CD4-positive, alpha-beta T cell treated with Interleukin-15 for 4 hours (primary cell): ENCODE results near the gene ADRA2B.
"Not testable (repeated sequence)": the region's sequence is repeated elsewhere in the genome, so short reads cannot be mapped to it uniquely, and the experiment has no call there.

ENCODE experiments used
- DNase-seq: peaks from one replicate; pipeline ENCODE4 v3.0.0-alpha.2; 2020; ENCODE audit warnings: low spot score

Gene ADRA2B

GRCh38 chr2:96116424-96116878 is at the start of gene ADRA2B:
Gene ADRA2B, minus strand, starts transcription at chr2:96116571. Its CDS starts 422 bp downstream, at chr2:96116149.
- peak; percentile 77 for DNase-seq

- DNase-seq: peak; percentile 67
Observed at GRCh38 chr2:96164459-96165184, 48.3 kb upstream of the ADRA2B start.

DNA sequence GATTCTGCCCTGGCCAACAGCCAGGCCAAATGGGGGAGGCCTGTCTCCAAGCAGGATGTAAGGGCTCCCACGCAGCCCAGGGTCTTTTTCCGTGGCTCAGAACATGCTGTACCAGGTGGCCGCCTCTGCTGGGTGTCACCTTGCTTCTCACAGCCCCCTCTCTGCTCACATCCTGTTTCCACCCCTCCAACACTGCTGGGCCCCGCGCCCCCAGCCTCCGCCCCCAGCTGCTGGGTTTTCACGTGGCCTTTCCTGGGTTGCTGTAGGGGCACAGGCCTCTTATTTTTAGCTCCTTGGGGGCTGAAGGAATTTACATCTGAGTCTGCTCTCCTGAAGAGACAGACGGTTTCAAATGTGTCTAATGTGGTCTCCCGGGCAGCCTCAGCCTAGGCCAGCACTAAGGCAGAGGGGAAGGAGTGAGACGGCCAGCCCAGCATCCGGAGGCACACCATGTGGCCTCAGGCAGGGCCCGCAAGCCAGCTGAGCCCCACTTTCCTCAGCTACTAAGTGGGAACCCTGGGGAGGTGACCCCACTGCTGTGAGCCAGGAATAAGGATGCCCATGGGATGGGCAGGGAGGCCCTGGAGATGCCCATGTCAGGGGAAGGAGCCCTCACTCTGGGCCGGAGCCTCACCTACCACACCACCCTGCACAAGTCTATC is 47.5 kb upstream of the ADRA2B start:
- DNase-seq: no peak

GRCh38 chr2:96163415-96163767 is 47.0 kb upstream of the ADRA2B start:
- DNase-seq: no peak

- no peak for DNase-seq
Observed at GRCh38 chr2:96161898-96162297, 45.5 kb upstream of the ADRA2B start.

DNA sequence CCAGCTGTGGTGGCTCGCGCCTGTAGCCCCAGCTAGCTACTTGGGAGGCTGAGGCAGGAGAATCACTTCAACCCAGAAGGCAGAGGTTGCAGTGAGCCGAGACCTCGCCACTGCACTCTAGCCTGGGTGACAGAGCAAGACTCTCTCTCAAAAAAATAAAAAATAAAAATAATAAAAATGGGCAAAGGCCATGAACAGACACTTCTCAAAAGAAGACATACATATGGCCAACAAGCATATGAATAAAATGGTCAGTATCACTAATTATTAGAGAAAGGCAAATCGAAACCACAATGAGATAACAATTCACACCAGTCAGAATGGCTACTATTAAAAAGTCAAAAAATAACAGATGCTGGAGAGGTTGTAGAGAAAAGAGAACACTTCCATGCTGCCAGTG is 44.0 kb upstream of the ADRA2B start:
- DNase-seq: not testable (repeated sequence)

DNA sequence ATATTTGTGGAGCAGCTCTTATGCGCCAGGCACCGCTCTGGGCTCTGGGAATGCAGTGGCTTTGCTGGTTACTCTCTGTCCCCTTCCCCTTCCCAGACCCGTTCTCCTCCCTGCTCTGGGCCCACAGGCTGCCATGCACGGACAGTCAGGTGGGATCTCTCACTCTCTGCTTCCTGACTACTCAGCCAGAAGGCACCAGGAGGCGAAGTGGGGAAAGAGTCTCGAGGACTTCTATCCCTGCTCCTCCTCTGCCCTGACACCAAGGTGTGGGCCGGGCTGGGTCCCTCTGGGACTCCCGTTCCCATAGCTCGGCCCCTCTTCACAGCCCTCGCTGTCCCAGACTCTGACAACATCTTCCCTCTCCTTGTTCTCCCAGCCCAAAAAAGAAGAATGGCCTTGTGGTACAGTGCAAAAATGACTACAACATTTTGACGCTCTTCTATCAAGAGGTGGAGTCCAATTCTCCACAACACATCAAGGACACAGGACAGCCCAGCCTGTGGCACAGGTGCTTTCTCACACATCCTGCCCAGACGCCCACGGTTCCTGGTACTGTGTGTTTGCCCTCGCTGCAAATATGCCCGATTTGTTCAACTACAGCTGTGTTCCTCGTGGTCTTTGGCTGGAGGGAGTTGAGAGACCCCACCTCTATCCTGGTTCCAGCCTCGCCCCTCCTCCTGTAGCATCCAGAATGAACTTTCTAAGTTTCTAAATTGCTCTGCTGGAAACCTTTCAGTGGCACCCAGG is 42.9 kb upstream of the ADRA2B start:
- peak; percentile 43 for DNase-seq

GRCh38 chr2:96158554-96158940 is 42.2 kb upstream of the ADRA2B start:
- no peak for DNase-seq

- peak; percentile 76 for DNase-seq
Observed at GRCh38 chr2:96157649-96158553, 41.5 kb upstream of the ADRA2B start.

DNA sequence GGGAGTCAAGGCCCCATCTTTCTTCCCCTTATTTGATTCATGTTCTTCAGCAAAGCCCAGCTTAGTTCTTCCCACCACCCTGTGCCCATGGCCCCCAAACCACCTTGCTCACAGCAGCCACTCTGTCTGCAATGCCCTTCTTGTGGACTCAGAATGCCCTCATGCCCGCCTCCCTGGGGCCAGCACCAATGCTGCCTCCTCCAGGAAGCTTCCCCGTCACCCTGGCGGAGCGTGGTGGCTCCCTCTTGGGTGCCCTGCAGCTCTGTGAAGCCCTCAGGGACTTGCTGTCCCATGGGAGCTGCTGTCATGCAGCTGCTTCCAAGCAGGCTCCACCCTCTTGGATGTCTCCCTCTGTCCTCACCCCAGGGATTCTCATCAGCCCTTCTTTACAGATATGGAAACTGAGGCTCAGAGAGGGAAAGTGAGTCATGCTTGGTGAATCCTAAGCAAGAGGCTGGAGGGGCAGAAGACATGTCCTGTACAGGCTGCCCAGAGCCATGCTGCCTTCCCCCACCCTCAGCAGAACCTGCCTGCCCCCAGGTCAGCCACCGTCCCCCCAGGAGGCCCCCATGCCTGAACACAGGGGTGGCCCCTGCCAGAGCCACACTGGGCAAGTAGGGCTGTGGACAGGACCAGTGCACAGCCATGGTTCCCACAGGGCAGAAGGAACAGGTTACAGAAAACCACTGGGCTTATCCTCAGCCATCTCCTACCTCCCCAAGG is 40.7 kb upstream of the ADRA2B start:
- no peak for DNase-seq

- no peak for DNase-seq
Observed at GRCh38 chr2:96156011-96156820, 39.8 kb upstream of the ADRA2B start.

DNA sequence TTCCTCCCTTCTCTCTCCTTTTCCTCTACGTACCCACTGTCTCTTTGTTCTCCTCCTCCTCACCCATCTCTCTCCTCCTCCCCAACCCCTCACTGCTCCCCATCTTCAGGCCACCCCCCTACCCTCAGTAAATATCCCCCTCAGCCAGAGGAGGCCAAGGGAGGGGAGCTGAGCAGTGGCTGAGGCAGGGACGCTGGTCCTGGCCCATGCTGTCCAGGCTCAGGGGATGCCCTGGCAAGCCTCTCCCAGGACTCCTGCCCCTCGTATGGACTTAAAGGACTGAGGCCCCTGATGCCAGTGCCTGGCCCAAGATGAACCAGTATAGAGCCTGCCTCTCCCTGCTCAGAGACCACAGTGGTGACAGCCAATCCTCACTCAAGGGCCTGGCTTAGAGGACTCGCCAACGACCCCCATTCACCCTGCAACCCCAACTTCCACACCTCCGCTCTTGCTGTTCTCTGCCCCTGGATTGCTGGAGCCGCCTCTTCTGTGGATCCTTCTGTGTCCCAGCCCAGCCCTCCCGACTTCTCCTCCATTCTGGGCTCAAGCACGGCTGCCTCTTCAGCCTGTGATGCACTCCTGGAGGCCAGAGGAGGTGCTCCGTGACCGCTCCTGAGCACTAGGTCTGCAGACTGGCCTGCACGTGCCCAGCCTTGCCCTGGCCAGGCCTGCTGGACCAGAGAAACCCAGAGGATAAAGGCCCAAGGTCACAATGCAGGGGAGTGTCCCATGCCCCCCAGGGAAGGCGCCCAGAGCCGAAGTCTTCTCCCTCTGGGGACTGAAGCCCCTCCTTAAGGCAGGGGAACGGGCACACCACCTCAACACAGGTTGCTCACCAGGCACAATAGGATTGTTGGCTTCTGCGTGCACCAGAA is 38.4 kb upstream of the ADRA2B start:
- DNase-seq: no peak

GRCh38 chr2:96153991-96154431 is 37.6 kb upstream of the ADRA2B start:
- no peak for DNase-seq

DNA sequence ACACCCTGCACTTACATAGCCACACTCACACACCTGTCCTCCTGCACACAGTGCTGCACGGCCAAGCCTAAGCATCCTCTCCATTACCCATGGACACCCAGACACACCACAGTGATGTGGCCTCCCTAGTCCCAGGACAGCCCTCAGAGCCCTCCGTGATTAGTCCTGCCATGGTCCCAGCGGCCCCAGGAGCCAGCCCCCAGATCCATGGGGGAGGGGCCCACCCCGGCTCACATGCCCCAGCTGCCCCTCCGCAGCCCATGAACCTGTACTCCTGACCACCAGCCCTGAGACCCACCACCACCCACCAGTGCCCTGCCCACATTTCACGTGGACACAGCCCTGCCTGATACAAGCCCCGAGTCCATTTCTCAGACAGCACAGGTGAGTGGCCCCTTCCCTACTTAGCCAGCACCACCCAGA is 36.9 kb upstream of the ADRA2B start:
- DNase-seq: no peak

DNA sequence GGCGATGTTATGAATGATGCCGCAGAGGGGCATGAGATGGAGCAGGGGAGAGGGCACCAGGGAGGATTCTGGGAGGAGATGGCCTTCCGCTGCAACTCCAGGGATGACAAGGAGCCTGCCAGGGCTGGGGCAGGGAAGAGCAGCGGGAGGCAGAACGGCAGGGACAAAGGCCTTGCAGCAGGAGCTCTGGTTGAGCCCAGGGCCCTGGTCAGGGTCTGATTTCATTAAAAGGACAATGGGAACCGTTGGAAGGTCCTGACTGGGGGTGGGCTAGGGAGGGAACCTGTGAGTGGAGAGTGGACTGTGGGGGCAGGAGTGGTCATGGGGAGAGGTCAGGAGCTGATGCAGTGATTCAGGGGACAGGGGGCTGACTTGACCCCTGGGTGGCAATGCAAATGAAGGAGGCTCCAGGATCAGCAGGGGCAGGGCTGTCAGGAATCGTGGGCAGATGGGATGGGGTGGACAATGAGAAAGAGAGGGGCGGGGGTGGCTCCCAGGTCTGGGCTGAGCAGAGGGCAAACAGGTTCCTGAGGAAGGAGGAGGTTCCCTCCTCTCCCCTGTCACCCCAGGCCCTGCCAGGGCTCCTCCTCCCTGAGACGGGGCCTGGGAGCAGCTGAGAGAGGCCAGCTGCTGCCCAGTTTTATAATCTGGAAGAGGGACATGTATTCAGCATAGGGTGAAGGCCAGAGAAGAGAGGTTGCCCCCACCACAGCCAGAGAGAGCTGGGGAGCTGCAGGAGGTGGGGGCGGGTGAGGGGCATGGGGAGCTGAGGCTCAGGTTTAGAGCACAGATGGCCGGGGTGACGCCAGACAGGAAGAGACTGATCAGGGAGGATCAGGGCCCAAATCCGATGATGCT is 36.2 kb upstream of the ADRA2B start:
- DNase-seq: no peak

GRCh38 chr2:96151595-96152303 is 35.4 kb upstream of the ADRA2B start:
- no peak for DNase-seq

DNA sequence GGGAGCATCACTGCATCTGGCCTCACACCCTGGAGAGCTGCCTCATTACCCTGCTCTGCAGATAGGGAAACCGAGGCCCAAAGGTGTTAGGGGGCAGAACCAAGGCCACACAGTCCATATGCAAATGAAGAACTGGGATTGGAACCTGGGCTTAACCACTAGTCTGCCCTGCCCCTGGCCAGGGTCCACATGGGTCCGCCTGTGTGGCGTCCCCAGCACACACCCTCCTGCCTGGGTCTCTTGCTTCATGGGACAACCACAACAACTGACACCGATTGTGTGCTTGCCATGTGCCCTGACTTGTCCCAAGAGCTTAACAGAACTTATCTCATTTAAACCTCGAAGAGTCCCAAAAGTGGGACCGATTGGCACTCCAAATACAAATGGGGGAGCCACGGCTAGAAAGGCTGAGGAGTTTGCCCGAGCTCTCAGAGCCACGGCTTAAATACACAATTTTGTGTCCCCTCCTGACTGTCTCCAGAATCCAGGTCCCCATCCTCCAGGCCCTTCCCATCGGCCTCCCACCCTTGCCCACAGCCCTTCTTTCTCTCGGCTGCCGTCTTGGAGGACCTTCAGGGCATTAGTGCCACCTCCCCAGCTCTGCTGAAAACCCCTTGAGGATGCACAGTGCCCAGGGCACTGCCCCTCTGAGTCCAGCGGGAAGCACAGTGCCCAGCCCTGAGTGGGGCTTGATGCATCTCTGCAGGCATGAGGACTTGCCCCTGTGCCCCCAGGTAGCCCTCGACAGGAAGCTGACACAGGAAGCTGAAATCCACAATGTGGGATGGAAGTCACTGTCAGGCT is 34.6 kb upstream of the ADRA2B start:
- no peak for DNase-seq
